GM12875 (cell line): ENCODE measurements around the gene TMEM213.

Source experiments
- H3K4me3 ChIP-seq: one replicate; pipeline ENCODE4 v1.5.1; 2011; ENCODE audit warnings: low read depth, low read length, control low read depth
- CTCF ChIP-seq: IDR thresholded peaks from 2 replicates; pipeline ENCODE4 v1.5.1; 2011; ENCODE audit warnings: low read depth, mild to moderate bottlenecking, control low read depth, inconsistent platforms, low read length, moderate library complexity, borderline replicate concordance; ENCODE audit not compliant: insufficient read depth

The TMEM213 gene

GRCh38 chr7:138861051-138861450, 63.3 kb downstream of the TMEM213 start:
- no peak for TF ChIP-seq CTCF
- no peak overlapping the region for H3K4me3 ChIP-seq

- H3K4me3 ChIP-seq, result no peak overlapping the region
- TF ChIP-seq CTCF, result no peak
Measured at GRCh38 chr7:138863931-138864330, 66.1 kb downstream of the TMEM213 start.

- TF ChIP-seq CTCF, result no peak
- H3K4me3 ChIP-seq, result no peak overlapping the region
Measured at GRCh38 chr7:138864667-138865066, 66.9 kb downstream of the TMEM213 start.

- peak; percentile 40; the same call in 1 of the 2 replicates for TF ChIP-seq CTCF
Measured at GRCh38 chr7:138865843-138866242, 68.0 kb downstream of the TMEM213 start.

GRCh38 chr7:138866353-138866752, 68.6 kb downstream of the TMEM213 start:
- no peak overlapping the region for H3K4me3 ChIP-seq
- TF ChIP-seq CTCF, result no peak

More at GRCh38 chr7:138865843-138866242, 68.0 kb downstream of the TMEM213 start:
- no peak overlapping the region for H3K4me3 ChIP-seq

GRCh38 chr7:138867744-138868143, 70.0 kb downstream of the TMEM213 start:
- TF ChIP-seq CTCF, result no peak

GRCh38 chr7:138868711-138869110, 70.9 kb downstream of the TMEM213 start:
- TF ChIP-seq CTCF, result no peak
- H3K4me3 ChIP-seq, result no peak overlapping the region

More at GRCh38 chr7:138867744-138868143, 70.0 kb downstream of the TMEM213 start:
- H3K4me3 ChIP-seq, result no peak overlapping the region
